Tibial nerve (tissue), 3 donors: ENCODE data around the gene SRR.

Experiments used
- CTCF ChIP-seq, 5 experiments: fragments of 200-600 bp in 3 of 5; fragments of 450-650 bp in 2 of 5; sonication (generic) in 3 of 5; IDR thresholded peaks; one replicate each; pipeline ENCODE4 v1.5.1; 2016 to 2019; ENCODE audit warnings: antibody characterized with exemption in 5 of 5, mild to moderate bottlenecking in 3 of 5, moderate library complexity in 2 of 5
- POLR2A ChIP-seq, 2 donors: fragments of 450-650 bp; IDR thresholded peaks; one replicate each; pipeline ENCODE4 v1.6.1; 2017; ENCODE audit warnings: antibody characterized with exemption in 2 of 2, mild to moderate bottlenecking in 2 of 2, moderate library complexity in 2 of 2

GRCh38 chr17:2289878-2290478 is 13.8 kb upstream of the SRR start:
- TF ChIP-seq CTCF (IDR thresholded peaks at IDR 0.05) (no peak), POLR2A (IDR thresholded peaks at IDR 0.05) (no peak)
